Measurements from ENCODE around the gene TEX9. TPM values are rescaled to one million over a fixed set of nuclear protein-coding genes. Genes with fewer than 3 reads are reported as not detected.
A peak's percentile ranks its signal among the peaks of the same experiment; 100 is the strongest.
"Not testable (repeated sequence)": the region's sequence is repeated elsewhere in the genome, so short reads cannot be mapped to it uniquely, and the experiment has no call there.

TEX9 gene
- total RNA-seq, 6 donors from 2014 or later, result 1.6 to 36.4 (median 6.8) TPM

- WGBS, 2 donors, result 90 to 95% methylated on average over 2 of the region's 2 CpGs
- no peaks in the 10 kb centered on the region for H3K36me3 ChIP-seq
- DNase-seq (no peak), ATAC-seq (ENCODE audit: low FRiP score in 2 of 2) (no peak)
- H3K4me1 ChIP-seq, result no peaks in the 10 kb centered on the region
- H3K27ac ChIP-seq, result no peak overlapping the region
- TF ChIP-seq, protein P1, sequence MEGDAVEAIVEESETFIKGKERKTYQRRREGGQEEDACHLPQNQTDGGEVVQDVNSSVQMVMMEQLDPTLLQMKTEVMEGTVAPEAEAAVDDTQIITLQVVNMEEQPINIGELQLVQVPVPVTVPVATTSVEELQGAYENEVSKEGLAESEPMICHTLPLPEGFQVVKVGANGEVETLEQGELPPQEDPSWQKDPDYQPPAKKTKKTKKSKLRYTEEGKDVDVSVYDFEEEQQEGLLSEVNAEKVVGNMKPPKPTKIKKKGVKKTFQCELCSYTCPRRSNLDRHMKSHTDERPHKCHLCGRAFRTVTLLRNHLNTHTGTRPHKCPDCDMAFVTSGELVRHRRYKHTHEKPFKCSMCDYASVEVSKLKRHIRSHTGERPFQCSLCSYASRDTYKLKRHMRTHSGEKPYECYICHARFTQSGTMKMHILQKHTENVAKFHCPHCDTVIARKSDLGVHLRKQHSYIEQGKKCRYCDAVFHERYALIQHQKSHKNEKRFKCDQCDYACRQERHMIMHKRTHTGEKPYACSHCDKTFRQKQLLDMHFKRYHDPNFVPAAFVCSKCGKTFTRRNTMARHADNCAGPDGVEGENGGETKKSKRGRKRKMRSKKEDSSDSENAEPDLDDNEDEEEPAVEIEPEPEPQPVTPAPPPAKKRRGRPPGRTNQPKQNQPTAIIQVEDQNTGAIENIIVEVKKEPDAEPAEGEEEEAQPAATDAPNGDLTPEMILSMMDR (IDR thresholded peaks at IDR 0.05), result no peak
- TF ChIP-seq POLR2AphosphoS5 (IDR thresholded peaks at IDR 0.05) (no peak), POLR2A (IDR thresholded peaks at IDR 0.05) (no peak), EP300 (IDR thresholded peaks at IDR 0.05) (no peak)
- no peaks in the 10 kb centered on the region for H3K27me3 ChIP-seq
- H3K4me3 ChIP-seq, result no peak overlapping the region
- H3K9me3 ChIP-seq, result no peaks in the 10 kb centered on the region
Observed at GRCh38 chr15:56390739-56391267, 25.6 kb downstream of the TEX9 start.

- no peak overlapping the region for H3K4me3 ChIP-seq
Observed at GRCh38 chr15:56393277-56393676, 28.1 kb downstream of the TEX9 start.

DNA sequence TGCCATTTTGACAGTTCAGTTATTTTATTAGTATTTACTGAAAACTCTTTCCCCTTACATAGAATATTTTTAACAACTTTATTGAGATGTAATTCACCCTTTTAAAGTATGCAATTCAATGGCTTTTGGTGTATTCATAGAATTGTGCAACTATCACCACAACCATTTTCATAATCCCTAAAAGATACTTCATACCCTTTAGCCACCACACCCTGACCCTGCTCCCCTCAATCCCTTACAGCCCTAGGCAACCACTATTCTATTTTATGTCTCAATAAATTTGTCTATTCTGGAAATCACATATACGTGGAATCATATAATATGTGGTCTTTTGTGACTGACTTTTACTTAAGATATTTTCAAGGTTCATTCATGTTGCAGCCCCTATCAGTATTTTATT is 29.7 kb downstream of the TEX9 start:
- DNase-seq, result no peak
- H3K4me3 ChIP-seq, result no peak overlapping the region
- H3K36me3 ChIP-seq, result no peaks in the 10 kb centered on the region
- no peaks in the 10 kb centered on the region for H3K4me1 ChIP-seq
- H3K27me3 ChIP-seq, result no peaks in the 10 kb centered on the region
- no peak overlapping the region for H3K27ac ChIP-seq
- no peak for ATAC-seq (ENCODE audit: low FRiP score in 2 of 2)
- 96 to 98% methylated on average over 1 of the region's 1 CpG for WGBS, 2 donors
- no peaks in the 10 kb centered on the region for H3K9me3 ChIP-seq
- TF ChIP-seq POLR2AphosphoS5 (IDR thresholded peaks at IDR 0.05), result no peak
- no peak for TF ChIP-seq EP300 (IDR thresholded peaks at IDR 0.05)
- TF ChIP-seq POLR2A (IDR thresholded peaks at IDR 0.05), result no peak
- TF ChIP-seq, protein P1 (IDR thresholded peaks at IDR 0.05), result no peak

More at GRCh38 chr15:56393277-56393676, 28.1 kb downstream of the TEX9 start:
- ATAC-seq (ENCODE audit: low FRiP score in 2 of 2) (no peak), DNase-seq (no peak)
- Histone ChIP-seq H3K36me3 (no peaks in the 10 kb centered on the region), H3K27me3 (no peaks in the 10 kb centered on the region), H3K4me1 (no peaks in the 10 kb centered on the region), H3K9me3 (no peaks in the 10 kb centered on the region), H3K27ac (no peak overlapping the region)
- 100% methylated on average over 1 of the region's 1 CpG for WGBS, 2 donors
- TF ChIP-seq, protein P1 (IDR thresholded peaks at IDR 0.05), result no peak
- TF ChIP-seq EP300 (IDR thresholded peaks at IDR 0.05) (no peak), POLR2AphosphoS5 (IDR thresholded peaks at IDR 0.05) (no peak), POLR2A (IDR thresholded peaks at IDR 0.05) (no peak)

DNA sequence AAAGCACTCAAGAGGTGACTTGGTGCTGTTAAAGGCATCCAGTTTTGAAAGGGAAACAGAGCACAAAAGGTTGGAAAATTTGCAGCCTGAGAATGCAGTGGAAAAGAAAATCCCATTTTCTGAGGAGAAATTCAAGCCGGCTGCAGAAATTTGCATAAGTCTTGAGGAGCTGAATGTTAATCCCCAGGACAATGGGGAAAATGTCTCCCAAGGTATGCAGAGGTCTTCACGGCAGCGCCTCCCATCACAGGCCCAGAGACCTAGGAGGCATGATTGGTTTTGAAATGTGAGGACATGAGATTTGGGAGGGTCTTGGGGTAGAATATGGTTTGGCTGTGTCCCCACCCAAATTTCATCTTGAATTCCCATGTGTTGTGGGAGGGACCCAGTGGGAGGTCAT is 32.1 kb downstream of the TEX9 start:
- ATAC-seq (ENCODE audit: low FRiP score in 2 of 2), result not testable (repeated sequence)

DNA sequence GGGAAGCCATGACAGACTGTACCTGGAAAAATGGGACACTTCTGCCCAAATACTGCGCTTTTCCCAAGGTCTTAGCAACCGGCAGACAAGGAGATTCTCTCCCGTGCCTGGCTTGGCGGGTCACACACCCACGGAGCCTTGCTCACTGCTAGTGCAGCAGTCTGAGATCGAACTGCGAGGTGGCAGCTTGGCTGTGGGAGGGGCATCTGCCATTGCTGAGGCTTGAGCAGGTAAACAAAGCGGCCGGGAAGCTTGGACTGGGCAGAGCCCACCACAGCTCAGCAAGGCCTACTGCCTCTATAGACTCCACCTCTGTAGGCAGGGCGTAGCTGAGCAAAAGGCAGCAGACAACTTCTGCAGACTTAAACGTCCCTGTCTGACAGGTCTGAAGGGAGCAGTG is 34.0 kb downstream of the TEX9 start:
- DNase-seq, result peak in 1 of 2 donors; percentile 7
- H3K36me3 ChIP-seq; ATAC-seq (ENCODE audit: low FRiP score in 2 of 2); H3K9me3 ChIP-seq; H3K4me1 ChIP-seq; H3K4me3 ChIP-seq; H3K27me3 ChIP-seq; H3K27ac ChIP-seq: not testable (repeated sequence)
- 90 to 96% methylated on average over 4 to 11 of the region's 11 CpGs for WGBS, 2 donors

More for the DNA sequence above, 32.1 kb downstream of the TEX9 start:
- not testable (repeated sequence) for H3K4me1 ChIP-seq, DNase-seq, H3K36me3 ChIP-seq, H3K9me3 ChIP-seq, H3K27me3 ChIP-seq, H3K27ac ChIP-seq, H3K4me3 ChIP-seq
- WGBS, 2 donors, result 96 to 99% methylated on average over 3 of the region's 3 CpGs

- H3K9me3 ChIP-seq, result no peaks in the 10 kb centered on the region
- H3K36me3 ChIP-seq, result no peaks in the 10 kb centered on the region
- ATAC-seq (ENCODE audit: low FRiP score in 2 of 2) (no peak), DNase-seq (no peak)
- no peak for TF ChIP-seq EP300 (IDR thresholded peaks at IDR 0.05)
- TF ChIP-seq, protein P1 (IDR thresholded peaks at IDR 0.05), result no peak
- no peaks in the 10 kb centered on the region for H3K27me3 ChIP-seq
- H3K27ac ChIP-seq, result no peak overlapping the region
- no peaks in the 10 kb centered on the region for H3K4me1 ChIP-seq
- H3K4me3 ChIP-seq, result no peak overlapping the region
Observed at GRCh38 chr15:56410721-56411120, 45.5 kb downstream of the TEX9 start.
